Skeletal muscle tissue (tissue), 4 donors: ENCODE results near the gene SPX. TPM values are rescaled to one million over a fixed set of nuclear protein-coding genes. Genes with fewer than 3 reads are reported as not detected.

Experiments
- H3K27ac ChIP-seq: one replicate; pipeline ENCODE4 v1.7.0; 2013; ENCODE audit warnings: mild to moderate bottlenecking, low read depth, low read length, inconsistent platforms
- H3K27me3 ChIP-seq, 3 donors: one replicate each; pipeline ENCODE4 v1.7.0; 2013; ENCODE audit warnings: low read length in 3 of 3; ENCODE audit not compliant: control insufficient read depth in 3 of 3, insufficient read depth in 3 of 3
- H3K36me3 ChIP-seq, 3 donors: one replicate each; pipeline ENCODE4 v1.7.0; 2013; ENCODE audit warnings: low read length in 3 of 3; ENCODE audit not compliant: control insufficient read depth in 3 of 3, insufficient read depth in 3 of 3
- H3K4me1 ChIP-seq, 3 donors: one replicate each; pipeline ENCODE4 v1.7.0; 2013; ENCODE audit warnings: low read length in 3 of 3, mild to moderate bottlenecking in 3 of 3; ENCODE audit not compliant: control insufficient read depth in 3 of 3, insufficient read depth in 3 of 3
- H3K4me3 ChIP-seq, 3 donors: one replicate each; pipeline ENCODE4 v1.7.0; 2013; ENCODE audit warnings: low read length in 3 of 3
- H3K9ac ChIP-seq, 3 donors: one replicate each; pipeline ENCODE4 v1.7.0; 2013; ENCODE audit warnings: low read length in 3 of 3, mild to moderate bottlenecking in 3 of 3, moderate library complexity in 2 of 3, low read depth in 1 of 3
- H3K9me3 ChIP-seq, 3 donors: one replicate each; pipeline ENCODE4 v1.7.0; 2013; ENCODE audit warnings: low read length in 3 of 3; ENCODE audit not compliant: control insufficient read depth in 3 of 3
- total RNA-seq: library from RNA; depleted of rRNA; stranded (reverse); fragments of >200 nt; gene quantifications from one replicate; pipeline ENCODE4 v1.2.3, GENCODE V29; 2014
- donor health status: Osteomylitis.

Gene SPX
- total RNA-seq, 1 donor from 2014 or later = 7.8 TPM

DNA sequence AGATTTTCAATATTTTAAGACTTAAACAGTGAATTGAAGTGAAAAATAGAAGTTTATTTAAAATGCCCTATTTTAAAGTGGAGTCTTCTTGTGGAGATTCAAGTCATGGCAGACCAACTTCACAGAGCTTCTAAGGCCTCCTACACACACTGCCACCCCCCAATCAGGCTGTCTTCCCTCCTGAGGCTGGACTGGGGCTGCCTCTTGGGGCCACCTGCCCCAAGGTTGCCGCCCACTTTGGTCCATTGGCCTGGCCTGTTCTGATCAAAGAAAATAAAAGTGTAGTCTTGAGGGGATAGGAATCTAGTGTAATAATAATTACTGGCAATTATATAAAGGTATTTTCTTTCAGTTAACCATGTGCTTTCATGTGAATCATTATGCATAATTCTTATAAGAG lies 23.2 kb upstream of the SPX start:
- no peaks in the 10 kb centered on the region for H3K27me3 ChIP-seq
- no peaks in the 10 kb centered on the region for H3K9me3 ChIP-seq
- peaks cover 16 to 33% (median 24%) of the 10 kb centered on the region in 3 donors for H3K4me1 ChIP-seq
- H3K9ac ChIP-seq = peak overlapping the region in 2 of 3 donors; percentile 89
- peak overlapping the region; percentile 14 to 90 (median 83) for H3K4me3 ChIP-seq
- no peak overlapping the region for H3K27ac ChIP-seq
- peaks cover 2 to 6% (median 4%) of the 10 kb centered on the region in 3 donors for H3K36me3 ChIP-seq

DNA sequence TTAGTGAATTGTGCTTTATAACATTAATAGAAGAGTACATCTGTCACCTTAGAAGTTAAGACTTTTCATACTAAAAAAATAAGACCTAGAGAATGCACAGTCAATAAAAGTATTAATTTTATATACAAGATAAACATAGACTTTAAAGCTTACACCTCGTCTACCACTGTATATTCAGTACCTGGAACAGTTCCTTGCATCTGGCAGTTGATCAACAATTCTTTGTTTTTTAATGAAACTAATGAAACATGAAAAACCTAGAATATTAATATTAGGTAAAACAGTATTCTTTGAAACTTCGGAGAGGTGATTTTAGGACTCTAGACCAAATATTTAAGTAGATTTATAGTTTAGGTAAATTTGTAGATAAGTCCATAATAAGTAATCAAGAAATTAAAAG lies 20.2 kb upstream of the SPX start:
- H3K27me3 ChIP-seq = no peaks in the 10 kb centered on the region
- H3K4me3 ChIP-seq = no peak overlapping the region
- H3K9ac ChIP-seq = no peak overlapping the region
- H3K9me3 ChIP-seq = no peaks in the 10 kb centered on the region
- H3K4me1 ChIP-seq = peaks cover 9 to 20% (median 16%) of the 10 kb centered on the region in 3 donors
- no peak overlapping the region for H3K27ac ChIP-seq
- H3K36me3 ChIP-seq = peaks cover 0 to 8% (median 4%) of the 10 kb centered on the region in 3 donors

GRCh38 chr12:21507849-21508248 lies 18.2 kb upstream of the SPX start:
- Histone ChIP-seq H3K9ac (no peak overlapping the region), H3K4me1 (peaks cover 5 to 11% (median 9%) of the 10 kb centered on the region in 3 donors), H3K27ac (no peak overlapping the region), H3K9me3 (no peaks in the 10 kb centered on the region), H3K36me3 (peaks cover 1 to 11% (median 4%) of the 10 kb centered on the region in 3 donors), H3K27me3 (no peaks in the 10 kb centered on the region), H3K4me3 (no peak overlapping the region)

DNA sequence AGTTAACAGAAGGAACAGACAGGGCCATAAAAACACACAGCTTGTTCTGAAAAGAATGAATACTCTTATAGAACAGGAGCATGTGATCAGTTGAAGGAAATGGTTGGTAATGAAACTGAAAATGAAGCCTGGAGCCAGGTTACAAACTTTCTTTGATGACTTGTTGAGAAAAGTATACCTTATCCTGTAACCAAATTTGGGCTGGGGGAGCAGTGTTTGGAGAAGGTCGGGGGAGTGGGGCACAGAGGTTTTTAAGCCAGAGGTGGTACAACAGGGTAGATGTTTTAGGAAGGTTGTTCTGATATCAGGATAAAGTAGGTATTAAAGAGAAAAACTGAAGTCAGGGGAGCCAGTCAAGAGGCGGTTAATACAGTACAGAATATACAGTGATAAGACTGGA lies 16.3 kb upstream of the SPX start:
- Histone ChIP-seq H3K27ac (no peak overlapping the region), H3K4me3 (no peak overlapping the region), H3K36me3 (peaks cover 4 to 25% (median 11%) of the 10 kb centered on the region in 3 donors), H3K4me1 (no peaks in the 10 kb centered on the region), H3K9me3 (no peaks in the 10 kb centered on the region), H3K9ac (no peak overlapping the region), H3K27me3 (no peaks in the 10 kb centered on the region)

GRCh38 chr12:21516281-21516680 lies 9.8 kb upstream of the SPX start:
- H3K36me3 ChIP-seq = peaks cover 0 to 25% (median 19%) of the 10 kb centered on the region in 3 donors
- H3K9ac ChIP-seq = no peak overlapping the region
- H3K9me3 ChIP-seq = no peaks in the 10 kb centered on the region
- no peaks in the 10 kb centered on the region for H3K27me3 ChIP-seq
- H3K27ac ChIP-seq = no peak overlapping the region
- H3K4me3 ChIP-seq = no peak overlapping the region
- no peaks in the 10 kb centered on the region for H3K4me1 ChIP-seq

- Histone ChIP-seq H3K9me3 (no peaks in the 10 kb centered on the region), H3K27me3 (no peaks in the 10 kb centered on the region), H3K36me3 (peaks cover 0 to 17% (median 13%) of the 10 kb centered on the region in 3 donors), H3K4me1 (no peaks in the 10 kb centered on the region), H3K4me3 (no peak overlapping the region), H3K9ac (no peak overlapping the region), H3K27ac (no peak overlapping the region)
Observed at GRCh38 chr12:21518451-21518850, 7.6 kb upstream of the SPX start.

- Histone ChIP-seq H3K27ac (no peak overlapping the region), H3K4me1 (no peaks in the 10 kb centered on the region), H3K9ac (no peak overlapping the region), H3K36me3 (peaks cover 0 to under 1% (median 0%) of the 10 kb centered on the region in 3 donors), H3K4me3 (no peak overlapping the region), H3K27me3 (no peaks in the 10 kb centered on the region), H3K9me3 (peaks cover 0 to 2% (median 0%) of the 10 kb centered on the region in 3 donors)
Observed at GRCh38 chr12:21521541-21521940, 4.6 kb upstream of the SPX start.

DNA sequence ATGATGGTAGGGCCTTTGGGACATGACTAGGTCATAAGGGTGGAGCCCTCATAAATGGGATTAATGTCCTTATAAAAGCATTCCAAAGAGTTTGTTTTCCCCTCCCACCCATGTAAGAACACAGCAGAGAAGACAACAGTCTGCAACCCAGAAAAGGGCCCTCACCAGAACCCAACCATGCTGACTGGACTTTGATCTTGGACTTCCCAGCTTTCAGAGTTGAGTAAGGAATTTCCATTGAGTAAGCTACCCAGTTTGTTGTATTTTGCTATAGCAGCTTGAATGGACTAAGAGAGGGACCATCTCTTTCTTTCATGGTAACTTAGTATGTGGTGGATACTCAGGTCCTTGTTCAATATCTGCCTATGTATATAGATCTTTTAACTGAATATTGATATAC lies 2.9 kb upstream of the SPX start:
- Histone ChIP-seq H3K4me1 (peaks cover 3 to 4% (median 3%) of the 10 kb centered on the region in 3 donors), H3K9ac (no peak overlapping the region), H3K36me3 (no peaks in the 10 kb centered on the region), H3K9me3 (peaks cover 0 to 2% (median 0%) of the 10 kb centered on the region in 3 donors), H3K27ac (no peak overlapping the region), H3K27me3 (no peaks in the 10 kb centered on the region), H3K4me3 (no peak overlapping the region)

DNA sequence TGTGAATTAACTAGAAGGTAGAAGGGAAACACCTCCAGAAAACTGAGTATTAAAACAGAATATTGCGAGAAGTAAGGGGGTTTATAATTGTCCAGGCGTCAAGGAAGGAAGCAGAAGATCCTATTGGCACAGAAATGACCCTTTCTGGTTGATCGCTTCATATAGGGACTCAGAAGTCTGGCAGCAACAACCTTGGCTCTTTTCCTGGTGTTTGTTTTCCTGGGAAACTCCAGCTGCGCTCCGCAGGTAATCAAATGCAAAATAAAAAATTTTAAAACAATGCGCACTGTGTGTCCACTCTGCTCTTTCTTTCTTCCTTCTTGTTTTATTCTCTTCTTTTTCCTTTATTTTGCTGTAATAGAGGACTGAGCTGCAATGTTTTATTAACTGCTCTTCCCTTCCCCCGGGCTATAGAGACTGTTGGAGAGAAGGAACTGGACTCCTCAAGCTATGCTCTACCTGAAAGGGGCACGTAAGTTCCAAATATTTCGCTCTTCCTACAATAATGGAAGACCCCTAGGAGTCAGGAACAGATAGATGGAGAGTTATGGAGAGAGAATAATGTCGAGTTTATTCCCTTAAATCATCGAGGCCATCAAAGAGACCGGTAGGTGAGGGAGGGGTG lies 737 bp downstream of the SPX start:
- H3K9me3 ChIP-seq = peaks cover 0 to 2% (median 0%) of the 10 kb centered on the region in 3 donors
- peak overlapping the region; percentile 74 to 83 (median 79) for H3K4me3 ChIP-seq
- peak overlapping the region in 2 of 3 donors; percentile 74 to 86 for H3K9ac ChIP-seq
- H3K36me3 ChIP-seq = peaks cover 4% of the 10 kb centered on the region in 3 donors
- H3K27me3 ChIP-seq = peaks cover 0 to 2% (median 0%) of the 10 kb centered on the region in 3 donors
- H3K4me1 ChIP-seq = peaks cover 13 to 16% (median 15%) of the 10 kb centered on the region in 3 donors
- H3K27ac ChIP-seq = peak overlapping the region; percentile 59

DNA sequence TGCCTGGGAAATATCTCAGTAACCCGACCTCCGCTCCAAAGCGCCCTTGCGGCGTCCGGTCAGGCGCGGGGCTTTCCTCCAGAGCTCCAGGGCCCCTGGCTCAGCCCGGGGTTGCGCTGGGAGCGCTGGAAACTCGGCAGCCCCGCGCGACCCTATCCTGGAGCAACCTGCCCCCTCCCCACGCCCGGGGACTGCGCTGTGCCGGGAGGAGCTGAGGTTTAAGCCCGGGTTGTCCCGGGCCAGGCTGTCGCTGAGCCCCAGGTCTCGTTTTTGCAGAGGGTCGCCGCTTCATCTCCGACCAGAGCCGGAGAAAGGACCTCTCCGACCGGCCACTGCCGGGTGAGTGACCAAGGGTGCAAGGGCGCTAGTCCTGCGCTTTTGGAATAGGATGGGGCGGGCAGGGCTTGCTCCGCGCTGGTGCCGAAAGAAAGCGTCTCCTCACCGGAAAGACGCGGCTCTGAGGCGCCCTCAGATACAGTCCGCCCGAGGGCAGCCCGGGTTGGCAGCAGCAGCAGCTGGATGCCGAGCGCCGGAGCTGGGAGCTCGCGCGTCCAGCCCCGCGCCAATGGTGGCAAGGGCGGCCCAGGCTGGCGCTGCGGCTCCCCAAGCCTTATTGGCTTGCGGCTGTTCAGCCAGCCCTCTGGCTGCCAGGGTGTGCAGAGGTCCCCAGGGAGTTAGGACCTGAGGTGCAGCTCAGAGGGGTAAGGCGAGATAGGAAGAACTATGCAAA lies 1.5 kb downstream of the SPX start:
- Histone ChIP-seq H3K36me3 (peaks cover 4 to 5% (median 5%) of the 10 kb centered on the region in 3 donors), H3K27ac (peak overlapping the region; percentile 59), H3K9me3 (peaks cover 0 to 2% (median 0%) of the 10 kb centered on the region in 3 donors), H3K27me3 (peaks cover 0 to 2% (median 0%) of the 10 kb centered on the region in 3 donors), H3K4me3 (peak overlapping the region; percentile 74 to 83 (median 79)), H3K4me1 (peaks cover 13 to 16% (median 15%) of the 10 kb centered on the region in 3 donors), H3K9ac (peak overlapping the region; percentile 74 to 86 (median 82))
